Osteoblast (primary cell): ENCODE results near the gene MUTYH. TPM values are rescaled to one million over a fixed set of nuclear protein-coding genes. Genes with fewer than 3 reads are reported as not detected.

ENCODE experiments used
- DNase-seq: peaks from one replicate; pipeline ENCODE4 v3.0.0; 2011; ENCODE audit warnings: low spot score, mixed read lengths; ENCODE audit not compliant: insufficient read length; ENCODE audit errors: missing footprints
- H2AFZ ChIP-seq: 2 replicates; pipeline ENCODE4 v1.6.0; 2011; ENCODE audit warnings: mild to moderate bottlenecking, low read length
- H3K27ac ChIP-seq: 2 replicates; pipeline ENCODE4 v1.5.1; 2011; ENCODE audit warnings: mild to moderate bottlenecking, low read depth, low read length, moderate library complexity
- H3K27me3 ChIP-seq: 2 replicates; pipeline ENCODE4 v1.6.0; 2012; ENCODE audit warnings: mild to moderate bottlenecking, control low read depth, inconsistent platforms, low read length, moderate library complexity; ENCODE audit not compliant: insufficient read depth
- H3K36me3 ChIP-seq: 2 replicates; pipeline ENCODE4 v1.5.1; 2011; ENCODE audit warnings: mild to moderate bottlenecking, low read length, control low read depth, moderate library complexity; ENCODE audit not compliant: insufficient read depth
- H3K4me1 ChIP-seq: 2 replicates; pipeline ENCODE4 v1.5.1; 2011; ENCODE audit warnings: mild to moderate bottlenecking, low read length, control low read depth, moderate library complexity; ENCODE audit not compliant: insufficient read depth
- H3K4me2 ChIP-seq: 2 replicates; pipeline ENCODE4 v1.6.0; 2011; ENCODE audit warnings: mild to moderate bottlenecking, low read length; ENCODE audit not compliant: insufficient read depth
- H3K4me3 ChIP-seq: fragments of 200-600 bp; sonication (generic); 3 replicates; pipeline ENCODE4 v1.5.1; 2012; ENCODE audit warnings: mild to moderate bottlenecking, low read length, inconsistent platforms; ENCODE audit not compliant: insufficient read depth
- H3K79me2 ChIP-seq: 2 replicates; pipeline ENCODE4 v1.6.0; 2012; ENCODE audit warnings: mild to moderate bottlenecking, low read length, control low read depth, inconsistent platforms; ENCODE audit not compliant: insufficient read depth
- H3K9me3 ChIP-seq: 2 replicates; pipeline ENCODE4 v1.5.1; 2011; ENCODE audit warnings: low read depth, low read length, control low read depth
- H4K20me1 ChIP-seq: 2 replicates; pipeline ENCODE4 v1.6.0; 2012; ENCODE audit warnings: mild to moderate bottlenecking, low read length, control low read depth; ENCODE audit not compliant: insufficient read depth
- total RNA-seq: library from RNA; depleted of rRNA; stranded (reverse); fragments of >200 nt; gene quantifications from 2 replicates; pipeline ENCODE4 v1.2.3, GENCODE V29; 2012
- TF ChIP-seq, protein P1 (sequence below): IDR thresholded peaks from 2 replicates; pipeline ENCODE4 v1.5.1; 2011; ENCODE audit warnings: mild to moderate bottlenecking, low read depth, low read length, moderate library complexity; ENCODE audit errors: extremely low read depth

The MUTYH gene
- total RNA-seq, 1 donor = 14.1 TPM

DNA sequence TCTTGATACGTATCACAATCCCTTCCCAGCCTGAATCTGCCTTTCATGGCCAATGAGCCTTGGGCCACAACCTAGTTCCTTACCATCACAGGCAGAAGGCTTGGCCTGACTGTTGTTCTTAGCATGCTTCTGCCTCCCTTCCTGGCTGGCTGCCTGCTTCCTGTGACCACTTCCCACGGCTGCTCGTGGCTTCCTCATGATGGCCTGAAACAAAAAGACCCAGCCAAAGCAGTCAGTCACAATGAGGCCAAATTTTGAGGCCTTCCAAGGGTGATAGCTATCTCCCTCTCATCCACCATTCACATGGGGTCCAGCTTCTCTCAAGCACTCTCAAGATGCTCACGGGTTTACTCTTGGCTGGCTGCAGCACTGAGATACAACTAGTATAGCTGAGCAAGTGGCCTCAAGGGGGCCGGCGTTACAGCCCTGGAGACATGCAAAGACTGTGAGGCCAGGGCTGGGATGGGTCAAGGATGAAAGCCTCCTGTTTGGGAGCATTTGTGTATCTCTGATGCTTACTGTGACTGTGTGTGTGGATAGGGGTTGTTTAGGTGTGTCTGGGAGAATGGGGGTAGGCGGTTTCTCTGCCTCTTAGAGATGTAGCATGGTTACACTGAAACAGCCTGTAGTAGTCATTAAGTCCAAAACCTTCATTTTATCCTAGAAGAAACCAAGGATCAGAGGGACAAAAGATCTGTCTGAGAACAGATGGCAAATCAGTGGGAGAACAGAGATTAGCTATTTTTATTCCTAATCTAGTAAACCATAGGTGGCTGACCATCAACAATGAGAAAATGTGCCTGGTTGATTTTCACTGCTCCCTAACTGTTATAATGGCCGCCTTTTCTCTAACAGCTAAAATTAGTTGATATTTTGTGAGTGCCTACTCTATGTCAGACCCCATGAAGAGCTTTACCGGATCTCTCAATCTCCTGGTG lies 5.7 kb downstream of the MUTYH start:
- no peak overlapping the region for H3K4me3 ChIP-seq
- peaks cover 19% of the 10 kb centered on the region for H3K36me3 ChIP-seq
- peaks cover 4% of the 10 kb centered on the region for H3K4me1 ChIP-seq
- H3K9me3 ChIP-seq = no peaks in the 10 kb centered on the region
- H2AFZ ChIP-seq = no peak overlapping the region
- H3K79me2 ChIP-seq = peaks cover 11% of the 10 kb centered on the region
- no peaks in the 10 kb centered on the region for H4K20me1 ChIP-seq
- TF ChIP-seq, protein P1, sequence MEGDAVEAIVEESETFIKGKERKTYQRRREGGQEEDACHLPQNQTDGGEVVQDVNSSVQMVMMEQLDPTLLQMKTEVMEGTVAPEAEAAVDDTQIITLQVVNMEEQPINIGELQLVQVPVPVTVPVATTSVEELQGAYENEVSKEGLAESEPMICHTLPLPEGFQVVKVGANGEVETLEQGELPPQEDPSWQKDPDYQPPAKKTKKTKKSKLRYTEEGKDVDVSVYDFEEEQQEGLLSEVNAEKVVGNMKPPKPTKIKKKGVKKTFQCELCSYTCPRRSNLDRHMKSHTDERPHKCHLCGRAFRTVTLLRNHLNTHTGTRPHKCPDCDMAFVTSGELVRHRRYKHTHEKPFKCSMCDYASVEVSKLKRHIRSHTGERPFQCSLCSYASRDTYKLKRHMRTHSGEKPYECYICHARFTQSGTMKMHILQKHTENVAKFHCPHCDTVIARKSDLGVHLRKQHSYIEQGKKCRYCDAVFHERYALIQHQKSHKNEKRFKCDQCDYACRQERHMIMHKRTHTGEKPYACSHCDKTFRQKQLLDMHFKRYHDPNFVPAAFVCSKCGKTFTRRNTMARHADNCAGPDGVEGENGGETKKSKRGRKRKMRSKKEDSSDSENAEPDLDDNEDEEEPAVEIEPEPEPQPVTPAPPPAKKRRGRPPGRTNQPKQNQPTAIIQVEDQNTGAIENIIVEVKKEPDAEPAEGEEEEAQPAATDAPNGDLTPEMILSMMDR = no peak
- H3K27ac ChIP-seq = no peak overlapping the region
- H3K4me2 ChIP-seq = no peak overlapping the region
- no peaks in the 10 kb centered on the region for H3K27me3 ChIP-seq
- DNase-seq = no peak

DNA sequence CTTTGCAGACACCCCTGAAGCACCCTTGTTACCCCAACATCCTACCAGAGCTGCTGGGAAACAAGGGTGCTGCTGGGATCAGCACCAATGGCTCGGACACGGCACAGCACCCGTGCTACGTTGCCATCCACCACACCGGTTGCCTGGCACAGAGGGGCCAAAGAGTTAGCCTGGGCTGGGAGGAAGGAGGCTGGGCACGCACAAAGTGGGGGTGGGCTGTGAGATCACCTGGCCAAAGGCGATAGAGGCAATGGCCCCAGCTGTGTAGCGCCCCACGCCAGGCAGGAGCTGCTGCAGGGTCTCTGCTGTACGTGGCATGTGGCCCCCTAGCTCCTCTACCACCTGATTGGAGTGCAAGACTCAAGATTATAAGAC lies 7.9 kb downstream of the MUTYH start:
- no peaks in the 10 kb centered on the region for H3K4me1 ChIP-seq
- no peak overlapping the region for H3K27ac ChIP-seq
- TF ChIP-seq, protein P1 = no peak
- H2AFZ ChIP-seq = no peak overlapping the region
- DNase-seq = no peak
- H3K79me2 ChIP-seq = peaks cover 2% of the 10 kb centered on the region
- H3K4me2 ChIP-seq = no peak overlapping the region
- H4K20me1 ChIP-seq = no peaks in the 10 kb centered on the region
- H3K4me3 ChIP-seq = no peak overlapping the region
- peaks cover 19% of the 10 kb centered on the region for H3K36me3 ChIP-seq
- no peaks in the 10 kb centered on the region for H3K9me3 ChIP-seq
- H3K27me3 ChIP-seq = no peaks in the 10 kb centered on the region

- Histone ChIP-seq H3K27me3 (no peaks in the 10 kb centered on the region), H3K36me3 (peaks cover 19% of the 10 kb centered on the region), H3K27ac (no peak overlapping the region), H3K4me1 (peaks cover 5% of the 10 kb centered on the region), H3K4me3 (no peak overlapping the region), H4K20me1 (no peaks in the 10 kb centered on the region), H3K4me2 (no peak overlapping the region), H3K79me2 (peaks cover under 1% of the 10 kb centered on the region), H2AFZ (no peak overlapping the region), H3K9me3 (no peaks in the 10 kb centered on the region)
- TF ChIP-seq, protein P1 = no peak
- DNase-seq = no peak
These were observed 8.5 kb downstream of the MUTYH start for GRCh38 chr1:45331436-45332345.
